Fibroblast of lung (primary cell): ENCODE measurements around the gene SH3D19. TPM values are rescaled to one million over a fixed set of nuclear protein-coding genes. Genes with fewer than 3 reads are reported as not detected.

Experiments
- DNase-seq, 2 donors: peaks; one replicate each; pipeline versions ENCODE4 v3.0.0 to v3.0.0-alpha.2; 2010; ENCODE audit warnings: low read depth in 2 of 2
- H2AFZ ChIP-seq: 2 replicates; pipeline ENCODE4 v1.5.1; 2012; ENCODE audit warnings: low read length, control low read depth, inconsistent platforms
- H3K27ac ChIP-seq: 2 replicates; pipeline ENCODE4 v1.5.1; 2011; ENCODE audit warnings: low read length, control low read depth; ENCODE audit not compliant: insufficient read depth
- H3K27me3 ChIP-seq: 2 replicates; pipeline ENCODE4 v1.5.1; 2011; ENCODE audit warnings: mild to moderate bottlenecking, low read length; ENCODE audit not compliant: control insufficient read depth, insufficient read depth
- H3K36me3 ChIP-seq: 2 replicates; pipeline ENCODE4 v1.5.1; 2011; ENCODE audit warnings: low read length; ENCODE audit not compliant: control insufficient read depth, insufficient read depth
- H3K4me1 ChIP-seq: 2 replicates; pipeline ENCODE4 v1.5.1; 2011; ENCODE audit warnings: low read length; ENCODE audit not compliant: control insufficient read depth, insufficient read depth; ENCODE audit errors: extremely low read depth
- H3K4me2 ChIP-seq: 2 replicates; pipeline ENCODE4 v1.5.1; 2011; ENCODE audit warnings: low read length, control low read depth; ENCODE audit not compliant: insufficient read depth; ENCODE audit errors: extremely low read depth
- H3K4me3 ChIP-seq, 4 experiments: fragments of 200-600 bp in 1 of 4; sonication (generic) in 1 of 4; replicated peaks in 1 of 4; 2 replicates each; pipeline ENCODE4 v1.5.1; 2011 to 2016; ENCODE audit warnings: low read length in 4 of 4, low read depth in 3 of 4, mild to moderate bottlenecking in 3 of 4, control low read depth in 2 of 4, inconsistent platforms in 1 of 4, mixed read lengths in 1 of 4; ENCODE audit not compliant: insufficient read depth in 1 of 4; ENCODE audit errors: control extremely low read depth in 1 of 4
- H3K79me2 ChIP-seq: 2 replicates; pipeline ENCODE4 v1.5.1; 2012; ENCODE audit warnings: mild to moderate bottlenecking, low read length, inconsistent platforms; ENCODE audit not compliant: control insufficient read depth, insufficient read depth
- H3K9ac ChIP-seq: 2 replicates; pipeline ENCODE4 v1.5.1; 2011; ENCODE audit warnings: mild to moderate bottlenecking, low read length, control low read depth; ENCODE audit not compliant: insufficient read depth
- H3K9me3 ChIP-seq: 2 replicates; pipeline ENCODE4 v1.5.1; 2012; ENCODE audit warnings: low read depth, low read length; ENCODE audit not compliant: control insufficient read depth, insufficient read depth
- H4K20me1 ChIP-seq: 2 replicates; pipeline ENCODE4 v1.5.1; 2011; ENCODE audit warnings: low read length; ENCODE audit not compliant: control insufficient read depth, insufficient read depth; ENCODE audit errors: extremely low read depth
- CTCF ChIP-seq, 2 donors: IDR thresholded peaks in 1 of 2; conservative IDR thresholded peaks in 1 of 2; 1 replicate in 1 of 2; 2 replicates in 1 of 2; pipeline ENCODE4 v1.5.1; 2011 to 2012; ENCODE audit warnings: low read length in 2 of 2, control low read depth in 1 of 2, inconsistent platforms in 1 of 2, low read depth in 1 of 2, mild to moderate bottlenecking in 1 of 2
- EZH2 ChIP-seq: IDR thresholded peaks from 2 replicates; pipeline ENCODE4 v1.5.1; 2012; ENCODE audit warnings: low read length, control low read depth, mild to moderate bottlenecking; ENCODE audit errors: missing control alignments
- polyA plus RNA-seq, 2 donors: library from polyadenylated mRNA; depleted of rRNA in 1 of 2; stranded (reverse) in 1 of 2; unstranded in 1 of 2; fragments of >200 nt; gene quantifications; 2 replicates each; pipeline ENCODE4 v1.2.1, GENCODE V29; 2011 to 2012; ENCODE audit warnings: missing spikeins in 1 of 2
- total RNA-seq: library from RNA; depleted of rRNA; stranded (reverse); fragments of >200 nt; gene quantifications from 2 replicates; pipeline ENCODE4 v1.2.1, GENCODE V29; 2014

SH3D19 gene
- total and polyA plus RNA-seq, 2 donors (not counting 1 experiment from before 2014, with no cell fraction given): 31.4 to 41.3 TPM

GRCh38 chr4:151233600-151233999 lies 91.8 kb downstream of the SH3D19 start:
- H3K4me2 ChIP-seq: no peak overlapping the region
- no peak for TF ChIP-seq CTCF (conservative IDR thresholded peaks at IDR 0.05 in 1 of 2, IDR thresholded peaks at IDR 0.05 in 1 of 2; ENCODE audit: low read depth in 1 of 2, low read length in 2 of 2)
- TF ChIP-seq EZH2: no peak

GRCh38 chr4:151231915-151232595 lies 93.3 kb downstream of the SH3D19 start:
- TF ChIP-seq CTCF (conservative IDR thresholded peaks at IDR 0.05 in 1 of 2, IDR thresholded peaks at IDR 0.05 in 1 of 2; ENCODE audit: low read depth in 1 of 2, low read length in 2 of 2) (no peak), EZH2 (no peak)

More at GRCh38 chr4:151233600-151233999, 91.8 kb downstream of the SH3D19 start:
- H3K79me2 ChIP-seq: no peaks in the 10 kb centered on the region
- no peaks in the 10 kb centered on the region for H3K27me3 ChIP-seq
- no peak overlapping the region for H2AFZ ChIP-seq
- H3K9ac ChIP-seq: no peak overlapping the region
- H3K4me1 ChIP-seq: no peaks in the 10 kb centered on the region
- H3K36me3 ChIP-seq: no peaks in the 10 kb centered on the region
- H3K9me3 ChIP-seq: no peaks in the 10 kb centered on the region
- H4K20me1 ChIP-seq: no peaks in the 10 kb centered on the region
- no peak overlapping the region for H3K4me3 ChIP-seq
- no peak for DNase-seq
- no peak overlapping the region for H3K27ac ChIP-seq

GRCh38 chr4:151228189-151229119 lies 97.0 kb downstream of the SH3D19 start:
- Histone ChIP-seq H3K27me3 (no peaks in the 10 kb centered on the region), H3K9ac (no peak overlapping the region), H3K36me3 (no peaks in the 10 kb centered on the region), H3K27ac (peak overlapping the region; percentile 88), H3K4me3 (peak overlapping the region in 2 of 4 experiments; percentile 64 to 74), H4K20me1 (no peaks in the 10 kb centered on the region), H2AFZ (peak overlapping the region; percentile 20), H3K79me2 (no peaks in the 10 kb centered on the region), H3K9me3 (no peaks in the 10 kb centered on the region), H3K4me1 (peaks cover 11% of the 10 kb centered on the region), H3K4me2 (no peak overlapping the region)
- TF ChIP-seq CTCF (conservative IDR thresholded peaks at IDR 0.05 in 1 of 2, IDR thresholded peaks at IDR 0.05 in 1 of 2; ENCODE audit: low read depth in 1 of 2, low read length in 2 of 2) (no peak), EZH2 (no peak)
- peak; percentile 34 to 90 for DNase-seq

More at GRCh38 chr4:151231915-151232595, 93.3 kb downstream of the SH3D19 start:
- H3K36me3 ChIP-seq: no peaks in the 10 kb centered on the region
- no peak overlapping the region for H3K4me2 ChIP-seq
- no peak overlapping the region for H3K4me3 ChIP-seq
- H3K9me3 ChIP-seq: no peaks in the 10 kb centered on the region
- peaks cover 7% of the 10 kb centered on the region for H3K4me1 ChIP-seq
- H2AFZ ChIP-seq: no peak overlapping the region
- no peak overlapping the region for H3K27ac ChIP-seq
- peak in 1 of 2 donors; percentile 73 for DNase-seq
- H3K79me2 ChIP-seq: no peaks in the 10 kb centered on the region
- no peaks in the 10 kb centered on the region for H4K20me1 ChIP-seq
- no peaks in the 10 kb centered on the region for H3K27me3 ChIP-seq
- H3K9ac ChIP-seq: no peak overlapping the region
